HL-60/S4 treated with retinoic acid at 250 ng/mL for 4 days and 3 days (cell line): ENCODE data around the gene HPSE2.
"Not testable (repeated sequence)": the region's sequence is repeated elsewhere in the genome, so short reads cannot be mapped to it uniquely, and the experiment has no call there.

Source experiments
- in situ Hi-C: fragments of 300-500 bp; cut with MboI; formaldehyde crosslinking; loops from 2 replicates; pipeline ENCODE4 v1.7.0; 2022; ENCODE audit warnings: low sequenced_read_pairs

Gene HPSE2

GRCh38 chr10:98582363-98582762 lies 653.3 kb downstream of the HPSE2 start:
- in situ Hi-C loops: no loop called here

DNA sequence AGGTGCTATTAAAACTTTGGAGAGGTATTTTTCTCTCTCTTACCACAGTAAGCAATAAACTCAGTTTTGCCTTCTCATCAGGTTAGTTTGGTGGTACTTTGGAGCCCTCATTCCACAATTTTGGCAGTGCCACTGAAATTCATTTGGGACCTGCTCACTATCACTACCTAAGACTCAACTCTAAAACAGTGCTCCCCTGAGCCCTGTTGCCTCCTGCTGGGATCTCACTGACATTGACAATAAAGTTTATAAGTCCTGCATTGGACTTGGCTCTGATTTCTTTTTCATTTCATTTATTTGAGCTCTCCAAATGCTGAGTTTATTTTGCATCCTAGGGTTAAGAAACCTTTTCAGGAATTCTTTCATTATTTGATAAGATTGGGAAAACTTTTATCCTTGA lies 658.1 kb downstream of the HPSE2 start:
- in situ Hi-C loops: no loop called here

DNA sequence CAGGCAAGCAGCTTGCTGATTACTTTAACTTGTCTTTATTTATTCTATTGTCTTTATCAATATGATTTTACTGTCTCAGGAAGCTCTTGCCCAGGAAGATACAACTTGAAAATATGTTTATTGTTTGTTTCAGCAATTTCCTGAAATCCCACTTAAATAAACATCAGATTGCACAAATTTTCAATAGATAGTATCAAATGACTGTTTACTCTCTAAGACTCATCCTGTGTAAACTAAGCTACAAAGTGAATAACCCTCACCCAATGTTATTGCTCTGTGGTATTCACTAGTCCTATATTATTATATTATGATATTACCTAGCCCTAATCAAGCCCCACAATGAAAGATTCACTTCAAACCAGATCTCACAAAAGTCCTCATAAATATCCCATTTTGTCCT lies 658.5 kb downstream of the HPSE2 start:
- in situ Hi-C loops: no loop called here

DNA sequence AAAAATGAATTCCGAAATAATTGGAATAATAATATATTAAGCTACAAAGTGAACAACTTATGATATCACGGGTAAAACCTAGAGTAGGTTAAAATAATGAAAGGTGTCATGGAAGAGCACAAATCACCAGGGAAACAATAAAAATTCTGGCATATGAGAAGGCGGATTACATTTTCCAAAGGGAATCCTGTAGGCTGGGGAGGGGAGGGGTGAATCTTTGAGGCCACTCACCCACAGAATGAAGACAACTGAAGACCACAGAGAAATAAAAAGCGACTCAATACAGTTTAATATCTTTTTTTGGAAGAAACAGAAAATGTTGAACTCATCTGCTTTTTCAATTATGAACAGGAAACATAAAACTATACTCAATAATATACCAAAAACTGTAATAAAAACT lies 659.6 kb downstream of the HPSE2 start:
- in situ Hi-C loops: no loop called here

GRCh38 chr10:98572594-98572993 lies 663.1 kb downstream of the HPSE2 start:
- in situ Hi-C loops: no loop called here

- in situ Hi-C loops: no loop called here
These were observed 664.8 kb downstream of the HPSE2 start for GRCh38 chr10:98570834-98571233.

DNA sequence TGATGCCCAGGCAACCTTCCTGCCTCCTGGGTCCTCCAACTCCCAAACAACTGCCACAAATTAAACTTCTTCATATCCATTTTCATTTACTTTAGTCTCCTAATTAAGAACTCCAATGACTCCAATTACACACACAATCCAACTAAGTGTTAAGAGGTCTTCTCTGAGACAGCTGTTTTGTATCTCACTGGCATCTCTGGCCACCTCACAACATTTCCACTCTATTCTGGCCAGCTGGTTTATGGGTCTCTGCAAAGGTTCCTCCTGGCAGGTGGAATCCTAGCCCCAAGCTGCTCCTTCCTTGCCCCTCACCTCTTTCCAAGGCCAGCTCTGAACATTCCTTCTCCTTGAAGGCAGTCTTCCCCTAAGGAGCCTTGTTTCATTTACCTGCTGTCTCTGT lies 665.8 kb downstream of the HPSE2 start:
- in situ Hi-C loops: no loop called here

DNA sequence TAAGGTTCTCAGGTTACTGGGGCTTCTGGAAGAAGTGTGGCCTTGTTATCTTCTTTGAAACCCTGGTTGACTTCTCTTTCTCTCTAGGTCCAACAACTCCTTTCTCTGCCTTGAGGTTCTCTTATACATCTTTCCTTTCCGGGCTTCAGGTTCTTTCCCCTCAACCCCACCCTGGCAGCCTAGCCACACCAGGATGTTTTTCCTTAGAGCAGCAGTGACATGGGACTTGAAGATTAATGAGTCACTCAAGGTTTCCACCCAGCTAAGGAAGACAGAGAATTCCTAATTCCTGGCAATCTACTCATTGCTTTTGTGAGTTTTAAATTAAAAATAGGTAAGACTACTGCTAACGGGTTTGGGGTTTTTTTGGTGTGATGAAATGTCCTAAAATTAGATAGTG lies 667.1 kb downstream of the HPSE2 start:
- in situ Hi-C loops: no loop called here

- in situ Hi-C loops: no loop called here
These were observed 668.1 kb downstream of the HPSE2 start for GRCh38 chr10:98567391-98568133.

- in situ Hi-C loops: no loop called here
These were observed 671.8 kb downstream of the HPSE2 start for GRCh38 chr10:98563811-98564210.

DNA sequence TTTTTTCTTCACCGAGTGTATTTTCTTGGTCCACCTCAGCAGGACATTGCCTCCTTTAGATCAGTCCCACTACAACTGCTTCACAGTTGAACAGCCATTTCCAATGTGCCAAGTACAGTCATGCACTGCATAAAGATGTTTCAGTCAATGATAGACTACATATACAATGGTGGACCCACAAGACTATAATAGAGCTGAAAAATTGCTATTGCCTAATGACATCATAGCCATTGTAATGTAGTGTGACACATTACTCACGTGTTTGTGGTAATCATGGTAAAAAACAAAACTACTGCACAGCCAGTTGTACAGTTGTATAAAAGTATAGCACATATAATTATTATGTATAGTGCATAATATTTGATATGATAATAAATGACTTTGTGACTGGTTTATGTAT lies 675.1 kb downstream of the HPSE2 start:
- in situ Hi-C loops: no loop called here

- in situ Hi-C loops: no loop called here
These were observed 679.6 kb downstream of the HPSE2 start for GRCh38 chr10:98556061-98556460.

DNA sequence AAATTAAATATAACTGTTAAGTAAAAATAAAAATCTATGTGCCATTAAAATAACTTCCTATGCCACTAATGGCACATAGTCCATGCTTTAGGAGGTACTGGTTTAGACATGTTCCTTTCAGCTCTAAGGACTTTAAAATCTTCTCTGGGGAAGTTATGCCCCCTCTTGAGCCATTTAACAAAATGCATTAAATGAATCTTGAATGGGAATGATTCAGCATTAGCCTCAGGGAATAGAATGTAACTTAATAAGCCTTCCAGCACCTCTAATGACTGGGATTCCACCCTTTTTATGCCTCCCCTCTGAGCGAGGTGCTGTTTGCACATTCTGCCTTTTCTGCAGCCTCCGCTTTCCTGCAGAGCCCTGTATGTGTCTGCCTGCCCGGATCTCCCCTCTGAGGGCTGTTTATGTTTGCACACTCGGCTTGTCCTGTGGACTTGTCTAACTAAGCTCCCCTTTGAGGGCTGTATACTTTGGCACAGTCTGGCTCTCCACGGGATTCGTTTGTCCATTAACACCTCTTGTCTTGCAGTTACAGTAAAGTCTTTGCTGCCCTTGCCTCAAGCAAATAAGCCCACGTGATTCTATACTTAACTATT lies 680.5 kb downstream of the HPSE2 start:
- in situ Hi-C loops: no loop called here

GRCh38 chr10:98541561-98541960 lies 694.1 kb downstream of the HPSE2 start:
- in situ Hi-C loops: not testable (repeated sequence)

GRCh38 chr10:98539578-98539977 lies 696.1 kb downstream of the HPSE2 start:
- in situ Hi-C loops: no loop called here

- in situ Hi-C loops: no loop called here
These were observed 697.2 kb downstream of the HPSE2 start for GRCh38 chr10:98538472-98538871.

DNA sequence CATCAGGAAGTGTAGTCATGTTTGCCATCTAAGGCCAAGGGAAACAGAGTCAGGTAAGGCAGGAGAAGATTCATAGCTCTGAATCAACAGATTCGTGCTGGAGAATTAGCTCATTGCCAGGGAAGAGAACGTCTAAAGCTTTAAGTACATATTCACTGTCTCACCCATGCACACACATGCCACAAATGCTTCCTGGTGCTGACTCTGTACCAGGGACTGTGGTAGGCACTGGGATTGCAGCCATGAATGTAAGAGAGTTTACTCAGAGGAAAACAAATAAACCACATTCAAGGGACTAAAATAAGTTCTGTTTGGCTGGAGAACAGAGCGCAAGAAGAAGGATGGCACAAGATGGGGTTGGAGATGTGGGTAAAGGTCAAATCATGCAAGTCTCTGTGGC lies 699.1 kb downstream of the HPSE2 start:
- in situ Hi-C loops: no loop called here

GRCh38 chr10:98533746-98534445 lies 701.8 kb downstream of the HPSE2 start:
- in situ Hi-C loops: no loop called here

GRCh38 chr10:98533241-98533640 lies 702.4 kb downstream of the HPSE2 start:
- in situ Hi-C loops: no loop called here

GRCh38 chr10:98528805-98529183 lies 706.9 kb downstream of the HPSE2 start:
- in situ Hi-C loops: no loop called here

DNA sequence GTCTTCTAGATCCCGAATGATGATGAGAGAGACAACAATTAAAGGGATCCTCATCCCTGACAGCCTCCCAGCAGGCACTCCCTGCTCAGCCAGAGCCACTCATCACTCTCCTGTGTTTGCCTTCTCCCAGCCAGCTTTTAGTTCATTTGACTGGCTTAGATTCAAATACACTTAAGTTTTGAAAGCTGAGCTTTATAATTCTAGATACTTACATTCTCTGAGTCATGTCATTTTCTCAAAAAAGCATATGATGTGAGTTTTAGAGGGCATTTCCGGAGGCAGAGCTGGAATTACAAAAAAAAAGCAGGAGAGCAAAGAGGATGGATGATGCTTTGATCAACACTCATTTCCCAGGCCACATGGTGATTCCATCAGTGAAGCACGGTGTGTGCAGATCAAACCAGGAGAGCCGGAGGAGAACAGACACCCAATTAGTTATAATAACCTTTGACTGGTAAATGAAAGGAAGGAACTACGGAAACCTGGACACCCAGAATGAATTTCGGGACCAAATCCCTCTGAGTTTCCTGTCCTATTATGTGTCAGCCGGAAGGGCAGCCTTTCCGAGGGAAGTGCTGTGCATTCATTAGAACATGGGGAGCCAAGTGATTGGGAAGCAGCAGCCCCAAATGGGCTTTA lies 707.4 kb downstream of the HPSE2 start:
- in situ Hi-C loops: no loop called here

GRCh38 chr10:98525969-98526368 lies 709.7 kb downstream of the HPSE2 start:
- in situ Hi-C loops: no loop called here
